T-helper 1 cell treated with Interleukin-12 subunit alpha and Interleukin-12 subunit beta and Interleukin-4 antibody, amounts not matched to agents 30 ng/mL and 1 ng/mL, for 36 hours (primary cell): ENCODE results near the gene CRYBG1. TPM values are rescaled to one million over a fixed set of nuclear protein-coding genes. Genes with fewer than 3 reads are reported as not detected.

Source experiments
- intact Hi-C: fragments of 100-400 bp; cut with micrococcal nuclease; formaldehyde crosslinking; loops from one replicate; pipeline ENCODE4 v1.15.1; 2024
- total RNA-seq: library from RNA; stranded (reverse); gene quantifications from 2 replicates; pipeline ENCODE4 v1.2.3, GENCODE V29; 2022

CRYBG1 gene
- total RNA-seq, 1 donor from 2014 or later, result 16.9 TPM

DNA sequence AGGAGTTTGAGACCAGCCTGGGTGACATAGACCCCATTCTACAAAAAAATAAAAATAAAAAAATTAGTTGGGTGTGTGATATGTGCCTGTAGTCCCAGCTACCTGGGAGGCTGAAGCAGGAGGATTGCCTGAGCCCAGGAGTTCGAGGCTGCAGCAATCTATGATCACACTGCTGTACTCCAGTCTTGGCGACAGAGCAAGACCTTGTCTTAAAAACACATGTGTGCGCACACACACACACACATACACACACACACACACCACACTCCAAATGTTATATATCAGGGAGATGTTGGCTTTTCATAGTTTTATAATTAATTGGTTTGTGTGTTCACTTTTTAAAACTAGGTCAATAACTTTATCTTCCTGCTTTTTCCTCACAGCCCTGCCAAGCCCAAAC lies 158.2 kb downstream of the CRYBG1 start:
- intact Hi-C loops, result loop anchor here (1.0 to 10.0 kb wide), 3 partner anchors 10 to 1196 kb away; partner anchors contain the start of gene ATG5

DNA sequence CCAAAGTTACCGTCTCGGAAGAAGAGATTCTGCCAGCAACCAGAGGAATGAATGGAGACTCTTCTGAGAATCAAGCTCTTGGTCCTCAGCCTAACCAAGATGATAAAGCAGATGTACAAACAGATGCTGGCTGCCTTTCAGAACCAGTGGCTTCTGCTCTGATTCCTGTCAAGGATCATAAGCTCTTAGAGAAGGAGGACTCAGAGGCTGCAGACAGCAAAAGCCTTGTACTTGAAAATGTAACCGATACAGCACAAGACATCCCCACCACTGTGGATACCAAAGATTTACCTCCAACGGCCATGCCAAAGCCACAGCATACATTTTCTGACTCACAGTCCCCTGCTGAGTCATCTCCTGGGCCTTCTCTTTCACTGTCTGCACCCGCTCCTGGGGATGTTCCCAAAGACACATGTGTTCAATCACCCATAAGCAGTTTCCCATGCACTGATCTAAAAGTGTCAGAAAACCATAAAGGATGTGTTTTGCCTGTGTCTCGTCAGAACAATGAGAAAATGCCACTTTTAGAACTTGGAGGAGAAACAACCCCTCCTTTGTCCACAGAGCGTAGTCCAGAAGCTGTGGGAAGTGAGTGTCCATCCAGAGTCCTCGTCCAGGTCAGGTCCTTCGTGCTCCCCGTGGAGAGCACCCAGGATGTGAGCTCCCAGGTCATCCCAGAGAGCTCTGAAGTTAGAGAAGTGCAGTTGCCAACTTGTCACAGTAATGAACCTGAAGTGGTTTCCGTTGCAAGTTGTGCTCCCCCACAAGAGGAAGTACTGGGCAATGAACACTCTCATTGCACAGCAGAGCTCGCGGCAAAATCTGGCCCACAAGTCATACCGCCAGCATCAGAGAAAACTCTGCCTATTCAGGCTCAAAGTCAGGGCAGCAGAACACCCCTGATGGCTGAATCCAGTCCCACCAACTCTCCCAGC lies 159.2 kb downstream of the CRYBG1 start:
- intact Hi-C loops, result loop anchor here (1.0 to 10.0 kb wide), 15 partner anchors 7 to 1745 kb away; partner anchors contain the start of genes ATG5, SCML4 and SNX3

DNA sequence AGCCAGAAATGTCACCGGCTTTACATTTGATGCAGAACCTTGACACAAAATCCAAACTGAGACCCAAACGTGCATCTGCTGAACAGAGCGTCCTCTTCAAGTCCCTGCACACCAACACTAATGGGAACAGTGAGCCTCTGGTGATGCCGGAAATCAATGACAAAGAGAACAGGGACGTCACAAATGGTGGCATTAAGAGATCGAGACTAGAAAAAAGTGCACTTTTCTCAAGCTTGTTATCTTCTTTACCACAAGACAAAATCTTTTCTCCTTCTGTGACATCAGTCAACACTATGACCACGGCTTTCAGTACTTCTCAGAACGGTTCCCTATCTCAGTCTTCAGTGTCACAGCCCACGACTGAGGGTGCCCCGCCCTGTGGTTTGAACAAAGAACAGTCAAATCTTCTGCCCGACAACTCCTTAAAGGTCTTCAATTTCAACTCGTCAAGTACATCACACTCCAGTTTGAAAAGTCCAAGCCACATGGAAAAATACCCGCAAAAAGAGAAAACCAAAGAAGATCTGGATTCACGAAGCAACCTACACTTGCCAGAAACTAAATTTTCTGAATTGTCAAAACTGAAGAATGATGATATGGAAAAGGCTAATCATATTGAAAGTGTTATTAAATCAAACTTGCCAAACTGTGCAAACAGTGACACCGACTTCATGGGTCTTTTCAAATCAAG lies 160.3 kb downstream of the CRYBG1 start:
- intact Hi-C loops, result loop anchor here (1.0 to 10.0 kb wide), 14 partner anchors 9 to 1744 kb away; partner anchors contain the start of genes QRSL1, RTN4IP1, SCML4 and SNX3

DNA sequence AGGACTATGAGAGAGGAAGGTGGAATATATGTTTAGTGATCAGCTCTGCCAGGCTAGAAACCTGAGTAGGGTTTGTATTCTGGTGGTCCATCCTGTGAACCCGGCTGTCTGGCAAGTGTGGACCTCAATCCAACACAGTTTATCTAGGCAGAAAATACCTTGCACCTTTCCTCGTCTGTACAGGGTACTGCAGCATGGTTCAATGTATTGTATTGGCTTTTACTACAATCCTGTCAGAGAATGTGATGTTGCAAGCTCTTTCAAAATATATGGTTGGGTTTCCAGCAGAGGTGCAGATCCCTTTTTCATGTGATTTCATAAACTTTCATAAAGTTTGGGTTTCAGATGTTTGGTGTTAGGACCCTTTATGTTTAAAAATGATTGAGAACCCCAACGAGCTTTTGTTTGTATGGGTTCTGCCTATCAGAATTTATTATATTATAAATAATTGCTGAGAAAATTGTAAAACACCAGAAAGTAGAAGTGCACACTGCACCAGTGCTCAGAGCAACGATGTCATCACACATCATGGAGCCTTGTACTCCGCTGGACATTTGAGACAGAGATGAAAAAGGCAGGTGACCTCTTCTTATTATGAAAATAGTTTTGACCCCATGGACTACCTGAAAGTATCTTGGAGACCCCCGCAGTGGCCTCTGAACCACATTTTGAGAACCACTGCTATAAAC lies 162.2 kb downstream of the CRYBG1 start:
- intact Hi-C loops, result loop anchor here (5.0 to 10.0 kb wide), 5 partner anchors 530 to 1742 kb away; partner anchors contain the start of genes SCML4 and SNX3

DNA sequence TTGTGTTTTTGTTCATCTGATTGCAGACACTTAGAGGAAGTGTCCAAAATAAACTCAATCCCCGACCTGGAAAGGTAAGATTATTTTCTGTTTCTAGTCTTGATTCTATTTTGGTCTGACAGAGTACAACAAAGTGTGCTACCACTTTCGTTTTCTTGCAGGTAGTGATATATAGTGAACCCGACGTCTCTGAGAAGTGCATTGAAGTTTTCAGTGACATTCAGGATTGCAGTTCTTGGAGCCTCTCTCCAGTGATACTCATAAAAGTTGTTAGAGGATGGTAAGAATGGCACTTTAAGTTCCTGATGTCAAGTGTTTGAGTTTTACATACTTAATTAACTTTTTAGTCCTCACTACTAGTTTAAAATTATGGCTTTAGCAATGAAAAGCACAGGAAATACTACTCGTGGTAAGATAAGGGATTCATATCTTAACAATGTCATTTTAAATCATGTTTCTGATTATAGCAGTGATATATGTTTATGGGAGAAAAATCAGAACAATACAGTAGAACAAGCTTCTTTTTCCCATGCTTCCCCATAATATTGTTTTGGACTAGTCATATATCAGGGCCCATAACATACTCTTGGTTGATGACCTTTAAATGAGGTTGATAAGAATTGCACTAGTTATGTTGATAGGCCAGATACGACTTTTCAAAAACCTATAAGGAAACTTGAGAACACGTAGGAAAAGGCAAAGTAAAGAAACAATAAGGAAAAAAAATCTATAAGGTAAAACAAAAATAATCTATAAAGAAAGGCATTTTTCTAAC lies 164.8 kb downstream of the CRYBG1 start:
- intact Hi-C loops, result loop anchor here (1.0 to 10.0 kb wide), 5 partner anchors 9 to 1740 kb away; partner anchors contain the start of gene SNX3

DNA sequence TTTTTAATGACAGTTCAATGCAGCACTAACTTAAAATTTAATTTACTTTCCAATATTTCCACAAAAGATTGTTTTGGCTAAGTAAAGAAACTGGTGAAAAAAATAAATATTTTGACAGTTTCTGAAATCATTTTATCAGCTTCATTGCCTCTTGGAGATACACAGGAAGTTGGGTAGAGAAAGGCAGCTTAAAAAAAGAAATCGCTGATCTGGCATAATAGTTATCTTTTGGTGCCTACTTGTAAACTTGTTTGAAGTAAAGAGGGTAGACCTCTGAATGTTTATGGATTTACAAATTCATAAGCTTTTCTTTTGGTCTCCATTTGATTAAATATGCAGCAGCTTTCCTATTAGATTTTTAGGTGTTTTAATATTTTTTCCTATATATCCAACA lies 165.4 kb downstream of the CRYBG1 start:
- intact Hi-C loops, result loop anchor here (1.0 to 10.0 kb wide), 5 partner anchors 8 to 1739 kb away; partner anchors contain the start of gene SNX3

DNA sequence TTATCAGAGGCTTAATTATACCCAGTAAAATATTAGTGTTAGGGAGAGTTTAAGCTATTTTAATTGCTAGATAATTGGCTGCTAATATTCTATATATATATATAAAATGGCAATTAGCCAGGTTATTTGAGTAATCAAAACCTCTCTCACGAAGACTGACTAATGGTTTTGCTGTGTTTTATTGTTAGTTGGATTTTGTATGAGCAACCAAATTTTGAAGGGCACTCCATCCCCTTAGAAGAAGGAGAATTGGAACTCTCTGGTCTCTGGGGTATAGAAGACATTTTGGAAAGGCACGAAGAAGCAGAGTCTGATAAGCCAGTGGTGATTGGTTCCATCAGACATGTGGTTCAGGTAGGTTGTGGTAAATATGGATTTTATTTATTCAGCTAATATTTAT lies 166.6 kb downstream of the CRYBG1 start:
- intact Hi-C loops, result loop anchor here (10.0 kb wide), 2 partner anchors 622 to 1738 kb away; partner anchors contain the start of gene SNX3

DNA sequence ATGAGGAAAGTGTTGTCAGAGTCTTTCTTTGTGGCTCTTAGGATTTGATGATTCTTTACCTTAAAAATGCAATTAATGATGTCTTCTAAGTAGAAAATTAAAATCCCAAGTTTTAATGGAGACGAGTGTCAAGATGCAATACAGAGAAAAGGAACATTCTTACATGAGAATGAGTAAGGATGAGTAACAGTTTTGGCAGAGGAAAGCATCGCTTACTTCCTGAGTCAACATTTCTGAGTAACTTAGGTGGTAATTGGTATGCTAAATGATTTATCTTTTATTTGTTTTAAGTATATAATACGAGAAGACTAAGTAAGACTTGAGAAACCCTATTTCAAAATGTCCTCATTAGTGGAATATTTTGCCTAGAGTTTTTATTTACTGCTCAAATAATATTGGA lies 167.5 kb downstream of the CRYBG1 start:
- intact Hi-C loops, result loop anchor here (1.0 to 10.0 kb wide), 3 partner anchors 9 to 1737 kb away; partner anchors contain the start of gene SNX3

DNA sequence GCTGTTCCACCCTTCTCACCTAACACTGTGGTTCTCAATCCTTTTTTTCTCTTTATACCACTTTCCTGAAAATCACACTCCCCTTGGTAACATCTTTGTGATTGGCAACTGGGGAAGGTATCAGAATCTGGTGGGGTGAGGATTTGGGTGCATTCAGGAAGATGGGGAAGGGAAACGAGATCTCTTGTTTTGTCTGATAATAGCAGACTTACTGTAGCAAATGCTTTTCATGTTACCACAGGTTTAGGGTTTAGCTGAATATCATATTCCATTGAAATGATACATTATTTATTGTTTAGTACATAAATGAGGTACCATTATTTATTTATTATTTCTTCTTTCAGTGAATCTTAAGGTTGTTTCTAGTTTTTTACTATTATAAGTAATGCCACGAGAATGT lies 168.0 kb downstream of the CRYBG1 start:
- intact Hi-C loops, result loop anchor here (1.0 to 10.0 kb wide), 3 partner anchors 9 to 1736 kb away; partner anchors contain the start of gene SNX3

DNA sequence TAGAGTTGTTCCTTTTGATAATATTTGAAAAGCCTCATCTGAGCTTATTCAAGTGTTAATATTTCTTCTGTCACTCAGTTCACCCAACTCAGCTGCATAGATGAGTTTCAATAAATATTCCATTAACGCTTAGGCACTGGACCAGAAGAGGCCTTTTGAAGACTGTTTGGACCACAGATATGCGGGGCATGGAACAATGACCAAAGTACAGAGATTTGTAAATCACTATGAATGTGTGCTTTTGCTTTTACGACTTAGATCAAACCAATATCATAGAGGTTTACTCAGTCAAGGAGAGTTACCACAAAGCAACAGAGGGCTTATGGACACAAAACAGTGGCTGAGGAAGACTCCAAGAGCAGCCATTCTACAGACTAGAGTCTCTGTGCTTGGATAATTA lies 168.9 kb downstream of the CRYBG1 start:
- intact Hi-C loops, result loop anchor here (10.0 kb wide), 2 partner anchors 625 to 1735 kb away; partner anchors contain the start of gene SNX3

DNA sequence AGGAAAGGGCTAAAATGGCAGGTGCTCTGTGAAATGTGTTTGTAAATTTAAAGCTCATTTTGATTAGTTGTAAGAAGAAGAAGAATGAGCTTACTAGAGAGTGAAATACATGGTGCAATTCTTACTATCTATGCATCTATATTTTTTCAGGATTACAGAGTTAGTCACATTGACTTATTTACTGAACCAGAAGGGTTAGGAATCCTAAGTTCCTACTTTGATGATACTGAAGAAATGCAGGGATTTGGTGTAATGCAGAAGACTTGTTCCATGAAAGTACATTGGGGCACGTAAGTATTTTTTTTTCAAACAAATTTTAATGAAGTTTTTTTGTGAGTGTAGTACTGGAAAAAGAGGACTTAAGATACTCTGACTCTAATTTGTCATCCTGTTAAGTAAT lies 169.5 kb downstream of the CRYBG1 start:
- intact Hi-C loops, result no loop called here

DNA sequence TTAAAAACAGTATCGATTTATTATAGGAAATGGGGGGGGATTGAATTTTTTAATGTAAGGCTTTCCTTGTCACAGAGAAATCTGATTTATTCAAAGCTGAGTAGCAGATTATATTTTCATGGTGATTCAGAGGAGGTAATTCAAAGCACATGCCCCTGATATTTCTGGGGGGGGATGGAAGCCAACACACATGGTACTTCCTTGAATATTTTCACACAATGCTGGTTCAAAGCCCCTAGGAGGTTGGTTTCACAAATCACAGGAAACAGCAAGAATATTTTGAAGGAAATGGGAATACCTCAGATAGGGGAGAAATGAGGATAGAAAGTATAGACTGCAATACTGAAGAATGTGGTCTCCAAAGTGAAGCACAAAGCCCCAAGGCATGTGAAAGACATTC lies 170.0 kb downstream of the CRYBG1 start:
- intact Hi-C loops, result no loop called here

DNA sequence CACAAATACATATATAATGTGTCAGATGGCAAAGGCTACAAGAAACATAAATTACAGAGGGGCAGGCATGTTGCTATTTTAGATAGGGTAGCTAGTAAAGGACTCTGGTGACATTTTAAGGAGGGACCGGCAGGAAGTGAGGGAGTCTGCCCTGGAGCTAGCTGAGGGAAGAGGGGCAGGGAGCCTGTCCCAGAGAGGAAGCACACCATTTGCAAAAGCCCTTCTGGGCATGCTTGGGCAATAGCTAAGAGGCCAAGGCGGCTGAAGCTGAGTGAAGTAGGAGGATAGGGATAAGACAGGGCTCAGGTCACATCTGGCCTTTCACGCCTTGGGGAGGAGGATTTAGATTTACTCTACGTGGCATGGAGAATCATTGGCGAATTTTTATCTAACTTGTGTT lies 172.5 kb downstream of the CRYBG1 start:
- intact Hi-C loops, result no loop called here

DNA sequence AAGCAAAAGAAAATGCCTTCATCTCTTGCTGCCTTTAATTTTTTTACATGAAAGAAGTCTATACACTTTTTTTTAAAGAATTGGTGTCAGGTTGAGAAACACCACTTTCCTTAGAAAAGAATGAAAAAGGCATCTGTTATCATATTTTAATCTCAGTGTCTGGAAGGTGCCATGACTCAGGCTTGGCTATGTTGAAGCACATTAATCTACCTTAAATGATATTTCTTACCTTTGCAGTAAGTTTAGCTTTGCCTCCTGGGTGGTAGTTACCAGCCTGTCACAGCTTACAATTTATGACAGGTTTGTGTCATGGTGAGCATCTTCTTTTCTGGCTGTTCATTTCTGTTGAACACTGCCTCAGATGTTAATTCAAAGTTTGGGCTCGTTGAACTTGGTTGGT lies 173.5 kb downstream of the CRYBG1 start:
- intact Hi-C loops, result loop anchor here (1.0 to 2.0 kb wide), 3 partner anchors 9 to 15 kb away; no protein-coding TSS in a partner anchor

DNA sequence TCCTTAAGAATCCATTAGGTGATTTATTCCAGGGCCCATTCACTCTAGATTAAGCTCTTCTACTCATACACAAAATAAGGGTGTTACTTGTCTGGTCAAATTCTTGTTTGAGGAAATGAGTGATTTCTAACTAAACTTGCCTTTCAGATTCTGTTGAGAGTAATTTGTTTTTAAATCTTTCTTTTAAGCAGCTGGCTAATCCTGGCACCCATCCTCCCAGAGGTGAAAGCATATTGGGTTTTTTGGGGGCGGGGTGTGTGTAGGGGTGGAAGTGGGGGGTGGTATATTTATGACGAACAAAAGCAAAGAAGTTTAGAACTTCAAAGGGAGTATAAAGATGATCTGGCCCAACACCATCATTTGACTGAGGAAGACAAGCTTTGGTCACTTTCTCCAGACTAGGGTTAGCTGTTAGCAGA lies 174.1 kb downstream of the CRYBG1 start:
- intact Hi-C loops, result loop anchor here (1.0 to 2.0 kb wide), 3 partner anchors 9 to 14 kb away; no protein-coding TSS in a partner anchor

DNA sequence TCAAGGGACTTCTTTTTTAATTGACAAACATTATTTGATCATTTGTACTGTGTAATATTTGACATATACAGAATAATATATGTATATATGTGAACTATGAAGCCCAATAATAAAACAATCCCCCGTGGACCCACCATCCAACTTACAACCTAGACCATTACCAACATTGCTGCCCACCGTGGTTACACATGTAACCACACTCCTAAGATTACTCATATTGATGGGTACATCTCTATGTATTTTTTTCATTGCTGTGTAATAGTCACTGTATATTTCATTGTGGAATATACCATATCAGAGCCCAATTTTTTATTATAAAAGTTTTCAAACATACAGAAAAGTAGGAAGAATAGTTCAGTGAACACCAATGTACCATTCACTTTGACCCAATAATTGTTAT lies 174.5 kb downstream of the CRYBG1 start:
- intact Hi-C loops, result loop anchor here (2.0 kb wide), 2 partner anchors 14 kb away; no protein-coding TSS in a partner anchor

DNA sequence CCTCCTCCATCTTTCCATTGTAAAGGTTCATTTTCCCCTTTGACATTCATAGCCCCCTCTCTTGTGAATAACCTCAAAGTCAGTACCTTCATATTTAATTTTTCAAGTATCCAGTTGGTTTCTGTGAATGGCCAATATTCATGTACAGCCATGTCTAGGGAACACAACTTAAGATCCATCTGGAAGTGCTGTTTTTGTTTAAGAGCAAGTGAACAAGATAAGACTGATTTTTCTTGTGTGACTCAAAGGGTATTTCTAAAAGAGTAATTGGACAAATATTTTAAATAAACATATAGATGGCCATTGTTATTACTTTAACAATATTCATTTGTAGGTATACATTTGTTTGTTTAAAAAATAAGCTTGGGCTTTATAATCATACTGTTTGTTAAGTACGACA lies 175.8 kb downstream of the CRYBG1 start:
- intact Hi-C loops, result loop anchor here (2.0 kb wide), 1 partner anchor 20 kb away; no protein-coding TSS in a partner anchor

DNA sequence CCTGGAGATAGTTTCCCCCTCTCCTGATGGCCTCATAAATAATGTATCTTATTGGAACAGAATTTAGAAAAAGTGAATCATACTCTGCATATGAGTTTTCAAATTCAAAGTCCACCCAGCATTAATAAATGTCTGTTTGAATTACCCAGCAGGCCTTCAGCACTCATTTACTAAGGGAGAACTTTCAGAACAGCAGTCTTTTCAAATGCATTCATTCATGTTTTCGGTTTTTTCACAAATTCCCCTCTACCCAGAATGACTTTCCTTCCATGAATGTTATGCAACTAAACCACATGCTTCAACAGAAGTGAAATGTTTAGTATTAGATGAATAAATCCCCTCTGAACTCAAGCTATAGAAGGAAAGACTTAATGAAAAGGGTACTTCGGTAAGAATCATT lies 176.3 kb downstream of the CRYBG1 start:
- intact Hi-C loops, result loop anchor here (2.0 kb wide), 1 partner anchor 20 kb away; no protein-coding TSS in a partner anchor

DNA sequence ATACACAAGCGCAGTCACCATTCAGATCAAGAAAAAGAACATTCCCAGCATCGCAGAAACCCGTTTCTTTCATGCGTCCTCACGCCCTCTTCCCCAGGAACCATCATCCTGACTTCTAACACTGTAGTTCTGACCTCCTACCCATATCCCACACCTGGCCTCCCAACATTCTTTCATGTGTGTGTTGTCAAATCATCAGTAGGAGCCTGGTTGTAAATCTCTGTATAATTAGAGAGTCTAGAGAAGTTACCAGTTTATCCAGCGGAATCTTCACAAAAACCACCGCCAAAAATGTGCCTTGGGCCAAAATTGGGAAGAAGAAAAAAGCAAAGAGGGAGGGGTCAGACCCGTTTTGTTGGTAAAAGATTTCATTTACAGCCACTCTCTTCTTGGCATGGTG lies 177.1 kb downstream of the CRYBG1 start:
- intact Hi-C loops, result loop anchor here (2.0 kb wide), 1 partner anchor 19 kb away; no protein-coding TSS in a partner anchor

DNA sequence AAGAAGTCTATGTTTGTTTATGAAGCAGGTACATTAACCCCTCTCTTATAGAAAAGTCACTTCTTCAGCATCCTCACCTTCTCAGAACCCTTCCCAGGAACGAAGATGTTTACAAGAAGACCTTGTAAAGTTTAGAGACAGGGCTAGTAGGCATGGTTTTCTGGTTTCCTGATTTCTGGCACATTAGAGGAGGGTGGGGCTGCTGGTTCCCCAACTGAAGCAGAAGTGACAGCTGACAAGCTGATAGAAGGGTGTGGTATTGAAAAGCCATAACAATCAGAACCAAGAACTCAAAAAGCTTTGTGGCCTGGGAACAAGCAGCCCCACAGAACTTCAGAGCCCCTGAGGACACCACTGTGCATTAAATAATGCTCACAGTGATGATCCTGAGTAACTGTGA lies 177.6 kb downstream of the CRYBG1 start:
- intact Hi-C loops, result no loop called here
